HCT116 (cell line): ENCODE results near the gene VAMP7. TPM values are rescaled to one million over a fixed set of nuclear protein-coding genes. Genes with fewer than 3 reads are reported as not detected.

Source experiments
- ATAC-seq: fragments of 200-7000 bp; cut with Tn5 transposase; 2 replicates; pipeline ENCODE4 v1.9.1; 2020; ENCODE audit warnings: mild to moderate bottlenecking, moderate library complexity
- BruUV-seq: library from RNA; stranded (reverse); fragments of 400-500 nt; replicated peaks from 2 replicates; lab custom pipeline; 2021; lab: Mats Ljungman, UMichigan
- CTCF ChIA-PET: fragments of 300-600 bp; sonication (Branson Sonifier 250); formaldehyde crosslinking; loops from one replicate; lab custom pipeline; 2021; ENCODE audit warnings: antibody characterized with exemption; lab: Charles Lee
- POLR2A ChIA-PET: fragments of 300-600, 350-600 bp; sonication (Branson Sonifier 250); formaldehyde crosslinking; loops from one replicate; lab custom pipeline; 2021; ENCODE audit warnings: antibody characterized with exemption; lab: Charles Lee
- RAD21 ChIA-PET, 2 experiments: fragments of 300-600 bp; sonication (Branson Sonifier 250); formaldehyde crosslinking; loops; one replicate each; lab custom pipeline; 2023; ENCODE audit warnings: low total read pairs in 2 of 2; ENCODE audit not compliant: uncharacterized antibody in 2 of 2, unreplicated experiment in 2 of 2, low non-redundant PET in 1 of 2; lab: Charles Lee
- DNase-seq: peaks from one replicate; pipeline ENCODE4 v3.0.0-alpha.2; 2010; ENCODE audit warnings: low read depth, low spot score
- H2AFZ ChIP-seq: fragments of 200-600 bp; shearing (Covaris generic), sonication (generic); 2 replicates; pipeline ENCODE4 v1.6.1; 2017; ENCODE audit warnings: low read depth, mixed run types, mixed read lengths, antibody characterized with exemption, low read length; ENCODE audit not compliant: poor library complexity, severe bottlenecking
- H3K27ac ChIP-seq: 2 replicates; pipeline ENCODE4 v1.5.1; 2012; ENCODE audit warnings: low read depth, low read length
- H3K27me3 ChIP-seq: fragments of 200-600 bp; sonication (generic); 2 replicates; pipeline ENCODE4 v1.6.1; 2016; ENCODE audit warnings: mixed run types, low read length, mixed read lengths; ENCODE audit not compliant: insufficient read depth
- H3K36me3 ChIP-seq, 2 experiments: fragments of 200-500 bp in 1 of 2; fragments of 200-600 bp in 1 of 2; sonication (Bioruptor generic) in 1 of 2; sonication (generic) in 1 of 2; 2 replicates each; pipeline versions ENCODE4 v1.5.1 to v1.6.1; 2014 to 2016; ENCODE audit warnings: low read length in 2 of 2, inconsistent platforms in 1 of 2, mixed read lengths in 1 of 2, mixed run types in 1 of 2; ENCODE audit not compliant: insufficient read depth in 2 of 2, control insufficient read depth in 1 of 2
- H3K4me1 ChIP-seq, 2 experiments: fragments of 200-600 bp in 1 of 2; sonication (generic) in 1 of 2; 2 replicates each; pipeline versions ENCODE4 v1.5.1 to v1.6.1; 2012 to 2017; ENCODE audit warnings: low read length in 2 of 2, inconsistent platforms in 1 of 2, mild to moderate bottlenecking in 1 of 2, mixed read lengths in 1 of 2, mixed run types in 1 of 2, moderate library complexity in 1 of 2; ENCODE audit not compliant: insufficient read depth in 2 of 2, control insufficient read depth in 1 of 2
- H3K4me2 ChIP-seq: fragments of 200-600 bp; sonication (generic); 2 replicates; pipeline ENCODE4 v1.6.1; 2017; ENCODE audit warnings: mixed run types, low read length, mixed read lengths
- H3K4me3 ChIP-seq, 2 experiments: fragments of 200-600 bp in 1 of 2; sonication (generic) in 1 of 2; replicated peaks in 1 of 2; 2 replicates each; pipeline ENCODE4 v1.5.1; 2011 to 2016; ENCODE audit warnings: low read length in 2 of 2, control low read depth in 1 of 2, low read depth in 1 of 2, mild to moderate bottlenecking in 1 of 2, mixed read lengths in 1 of 2, mixed run types in 1 of 2
- H3K79me2 ChIP-seq: fragments of 200-600 bp; sonication (generic); 2 replicates; pipeline ENCODE4 v1.6.1; 2017; ENCODE audit warnings: mild to moderate bottlenecking, mixed run types, low read length, moderate library complexity, mixed read lengths; ENCODE audit not compliant: insufficient read depth
- H3K9ac ChIP-seq: fragments of 200-600 bp; sonication (generic); 2 replicates; pipeline ENCODE4 v1.6.1; 2016; ENCODE audit warnings: low read length, mixed read lengths
- H3K9me2 ChIP-seq: fragments of 200-600 bp; sonication (generic), shearing (Covaris generic); 2 replicates; pipeline ENCODE4 v1.6.1; 2017; ENCODE audit warnings: mixed run types, mild to moderate bottlenecking, moderate library complexity; ENCODE audit not compliant: insufficient read depth
- H3K9me3 ChIP-seq, 2 experiments: fragments of 200-500 bp in 1 of 2; fragments of 200-600 bp in 1 of 2; sonication (Bioruptor generic) in 1 of 2; sonication (generic) in 1 of 2; 2 replicates each; pipeline ENCODE4 v1.6.1; 2014 to 2017; ENCODE audit warnings: low read length in 2 of 2, mixed read lengths in 2 of 2, inconsistent platforms in 1 of 2, low read depth in 1 of 2, mild to moderate bottlenecking in 1 of 2, mixed run types in 1 of 2, moderate library complexity in 1 of 2; ENCODE audit not compliant: control insufficient read depth in 1 of 2, insufficient read depth in 1 of 2
- H4K20me1 ChIP-seq: fragments of 200-600 bp; sonication (generic), shearing (Covaris generic); 2 replicates; pipeline ENCODE4 v1.6.1; 2017; ENCODE audit warnings: mixed run types, mild to moderate bottlenecking, moderate library complexity; ENCODE audit not compliant: insufficient read depth
- ELF1 ChIP-seq: IDR thresholded peaks from 2 replicates; pipeline ENCODE4 v1.6.1; 2012; ENCODE audit warnings: low read depth, borderline replicate concordance
- FOSL1 ChIP-seq: IDR thresholded peaks from 2 replicates; pipeline ENCODE4 v1.6.1; 2012; ENCODE audit warnings: low read depth
- MAX ChIP-seq: IDR thresholded peaks from 2 replicates; pipeline ENCODE4 v1.6.1; 2012
- POLR2A ChIP-seq: IDR thresholded peaks from 2 replicates; pipeline ENCODE4 v1.7.0; 2011; ENCODE audit warnings: borderline replicate concordance; ENCODE audit not compliant: insufficient read depth, insufficient read length; ENCODE audit errors: extremely low read depth
- POLR2AphosphoS5 ChIP-seq: IDR thresholded peaks from 2 replicates; pipeline ENCODE4 v1.6.1; 2011; ENCODE audit warnings: mild to moderate bottlenecking, low read depth, low read length, moderate library complexity
- SP1 ChIP-seq: IDR thresholded peaks from 2 replicates; pipeline ENCODE4 v1.6.1; 2012; ENCODE audit warnings: low read depth
- SRF ChIP-seq: IDR thresholded peaks from 2 replicates; pipeline ENCODE4 v1.6.1; 2012; ENCODE audit warnings: low read depth
- YY1 ChIP-seq: IDR thresholded peaks from 2 replicates; pipeline ENCODE4 v1.6.1; 2011; ENCODE audit warnings: low read length, low read depth, moderate library complexity, mild to moderate bottlenecking; ENCODE audit not compliant: insufficient replicate concordance; ENCODE audit errors: extremely low read depth
- ZNF274 ChIP-seq: fragments of 200-500 bp; sonication (Bioruptor generic); IDR thresholded peaks from 2 replicates; pipeline ENCODE4 v1.6.1; 2014; ENCODE audit warnings: mild to moderate bottlenecking, low read depth, low read length, inconsistent platforms
- intact Hi-C: fragments of 100-400 bp; cut with micrococcal nuclease; formaldehyde crosslinking; loops from 2 replicates; pipeline ENCODE4 v1.10.0; 2022
- total RNA-seq: library from RNA; stranded (reverse); gene quantifications from one replicate; pipeline ENCODE4 v1.2.1, GENCODE V29; 2021; ENCODE audit not compliant: unreplicated experiment
- TF ChIP-seq, protein P1 (sequence below), 3 experiments: fragments of 200-600 bp in 1 of 3; sonication (generic) in 1 of 3; IDR thresholded peaks in 2 of 3; conservative IDR thresholded peaks in 1 of 3; 2 replicates each; pipeline ENCODE4 v1.5.1; 2012 to 2017; ENCODE audit warnings: low read depth in 2 of 3, low read length in 2 of 3, antibody characterized with exemption in 1 of 3, borderline replicate concordance in 1 of 3, control low read depth in 1 of 3, mild to moderate bottlenecking in 1 of 3, mixed read lengths in 1 of 3, mixed run types in 1 of 3, moderate library complexity in 1 of 3; ENCODE audit not compliant: insufficient read depth in 1 of 3
- TF ChIP-seq, protein P2 (sequence below): IDR thresholded peaks from 2 replicates; pipeline ENCODE4 v1.6.1; 2012; ENCODE audit warnings: low read depth

The VAMP7 gene
- total RNA-seq, 1 experiment from 2014 or later = 32.8 TPM

DNA sequence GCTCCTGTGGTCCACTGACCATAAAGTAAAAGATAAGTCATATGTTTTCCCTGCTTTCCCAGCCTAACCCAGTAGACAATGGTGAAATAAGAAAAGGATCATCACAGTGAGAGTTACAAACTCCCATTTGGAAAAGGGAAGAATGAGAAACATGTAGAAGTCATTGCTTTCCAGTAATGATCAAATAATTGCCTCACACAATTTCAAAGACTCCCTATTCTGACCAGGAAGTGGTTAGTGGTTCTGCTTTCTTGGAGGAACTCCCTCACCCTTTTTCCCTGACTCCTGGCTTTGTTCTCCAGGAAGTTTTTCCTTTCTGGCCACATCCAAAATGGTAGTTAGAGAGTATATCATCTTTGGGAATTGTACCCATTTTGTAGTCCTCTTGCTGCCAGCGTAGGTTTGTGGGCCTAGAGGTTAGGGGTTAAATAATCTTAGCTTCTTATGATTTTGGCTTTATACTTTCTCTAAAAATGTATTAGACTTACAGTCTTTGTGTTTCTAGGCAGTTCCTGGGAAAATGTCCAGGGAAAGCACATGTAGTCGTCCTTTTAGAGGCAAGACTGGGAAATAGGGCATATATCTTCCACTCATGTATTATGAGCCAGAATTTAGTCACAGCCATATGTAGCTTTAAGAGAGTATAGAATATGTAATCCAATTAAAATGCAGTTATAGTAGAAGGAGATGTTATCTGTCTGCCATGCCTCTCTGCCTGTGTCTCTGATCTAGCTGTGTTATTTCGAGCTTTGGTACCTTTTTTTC is 10.5 kb downstream of the VAMP7 start:
- Histone ChIP-seq H3K27me3 (no peaks in the 10 kb centered on the region), H3K4me1 (peaks cover 7 to 12% of the 10 kb centered on the region in 2 experiments; a peak in 3 of 4 replicates), H3K36me3 (peaks cover 0 to 8% of the 10 kb centered on the region in 2 experiments; a peak in 3 of 4 replicates), H3K79me2 (peaks cover 6% of the 10 kb centered on the region; the same call in 1 of the 2 replicates), H3K4me3 (no peak overlapping the region), H3K27ac (no peak overlapping the region), H2AFZ (no peak overlapping the region), H3K9me3 (no peaks in the 10 kb centered on the region), H3K9me2 (no peaks in the 10 kb centered on the region), H3K4me2 (no peak overlapping the region), H3K9ac (no peak overlapping the region), H4K20me1 (no peaks in the 10 kb centered on the region)
- POLR2A ChIA-PET = no interaction called here
- intact Hi-C loops = no loop called here
- ATAC-seq (no peak), DNase-seq (no peak)
- RAD21 ChIA-PET = no interaction called here
- TF ChIP-seq FOSL1 (no peak), MAX (no peak), SP1 (no peak), YY1 (no peak), ELF1 (no peak), POLR2A (no peak), SRF (no peak), ZNF274 (no peak), POLR2AphosphoS5 (no peak)
- TF ChIP-seq, protein P1, sequence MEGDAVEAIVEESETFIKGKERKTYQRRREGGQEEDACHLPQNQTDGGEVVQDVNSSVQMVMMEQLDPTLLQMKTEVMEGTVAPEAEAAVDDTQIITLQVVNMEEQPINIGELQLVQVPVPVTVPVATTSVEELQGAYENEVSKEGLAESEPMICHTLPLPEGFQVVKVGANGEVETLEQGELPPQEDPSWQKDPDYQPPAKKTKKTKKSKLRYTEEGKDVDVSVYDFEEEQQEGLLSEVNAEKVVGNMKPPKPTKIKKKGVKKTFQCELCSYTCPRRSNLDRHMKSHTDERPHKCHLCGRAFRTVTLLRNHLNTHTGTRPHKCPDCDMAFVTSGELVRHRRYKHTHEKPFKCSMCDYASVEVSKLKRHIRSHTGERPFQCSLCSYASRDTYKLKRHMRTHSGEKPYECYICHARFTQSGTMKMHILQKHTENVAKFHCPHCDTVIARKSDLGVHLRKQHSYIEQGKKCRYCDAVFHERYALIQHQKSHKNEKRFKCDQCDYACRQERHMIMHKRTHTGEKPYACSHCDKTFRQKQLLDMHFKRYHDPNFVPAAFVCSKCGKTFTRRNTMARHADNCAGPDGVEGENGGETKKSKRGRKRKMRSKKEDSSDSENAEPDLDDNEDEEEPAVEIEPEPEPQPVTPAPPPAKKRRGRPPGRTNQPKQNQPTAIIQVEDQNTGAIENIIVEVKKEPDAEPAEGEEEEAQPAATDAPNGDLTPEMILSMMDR (IDR thresholded peaks at IDR 0.05 in 2 of 3, conservative IDR thresholded peaks at IDR 0.05 in 1 of 3; ENCODE audit: borderline replicate concordance in 1 of 3, insufficient read depth in 1 of 3, low read depth in 2 of 3, low read length in 2 of 3) = no peak
- TF ChIP-seq, protein P2, sequence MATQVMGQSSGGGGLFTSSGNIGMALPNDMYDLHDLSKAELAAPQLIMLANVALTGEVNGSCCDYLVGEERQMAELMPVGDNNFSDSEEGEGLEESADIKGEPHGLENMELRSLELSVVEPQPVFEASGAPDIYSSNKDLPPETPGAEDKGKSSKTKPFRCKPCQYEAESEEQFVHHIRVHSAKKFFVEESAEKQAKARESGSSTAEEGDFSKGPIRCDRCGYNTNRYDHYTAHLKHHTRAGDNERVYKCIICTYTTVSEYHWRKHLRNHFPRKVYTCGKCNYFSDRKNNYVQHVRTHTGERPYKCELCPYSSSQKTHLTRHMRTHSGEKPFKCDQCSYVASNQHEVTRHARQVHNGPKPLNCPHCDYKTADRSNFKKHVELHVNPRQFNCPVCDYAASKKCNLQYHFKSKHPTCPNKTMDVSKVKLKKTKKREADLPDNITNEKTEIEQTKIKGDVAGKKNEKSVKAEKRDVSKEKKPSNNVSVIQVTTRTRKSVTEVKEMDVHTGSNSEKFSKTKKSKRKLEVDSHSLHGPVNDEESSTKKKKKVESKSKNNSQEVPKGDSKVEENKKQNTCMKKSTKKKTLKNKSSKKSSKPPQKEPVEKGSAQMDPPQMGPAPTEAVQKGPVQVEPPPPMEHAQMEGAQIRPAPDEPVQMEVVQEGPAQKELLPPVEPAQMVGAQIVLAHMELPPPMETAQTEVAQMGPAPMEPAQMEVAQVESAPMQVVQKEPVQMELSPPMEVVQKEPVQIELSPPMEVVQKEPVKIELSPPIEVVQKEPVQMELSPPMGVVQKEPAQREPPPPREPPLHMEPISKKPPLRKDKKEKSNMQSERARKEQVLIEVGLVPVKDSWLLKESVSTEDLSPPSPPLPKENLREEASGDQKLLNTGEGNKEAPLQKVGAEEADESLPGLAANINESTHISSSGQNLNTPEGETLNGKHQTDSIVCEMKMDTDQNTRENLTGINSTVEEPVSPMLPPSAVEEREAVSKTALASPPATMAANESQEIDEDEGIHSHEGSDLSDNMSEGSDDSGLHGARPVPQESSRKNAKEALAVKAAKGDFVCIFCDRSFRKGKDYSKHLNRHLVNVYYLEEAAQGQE = no peak
- no TSS peak for BruUV-seq
- CTCF ChIA-PET = no interaction called here
